Suprapubic skin (tissue), 4 donors: ENCODE measurements around the gene NTN1. TPM values are rescaled to one million over a fixed set of nuclear protein-coding genes. Genes with fewer than 3 reads are reported as not detected.

ENCODE experiments used
- DNase-seq, 2 donors: peaks; one replicate each; pipeline ENCODE4 v3.0.0-alpha.2; 2019; ENCODE audit warnings: low spot score in 2 of 2
- H3K27ac ChIP-seq: fragments of 200-600 bp; sonication (generic); one replicate; pipeline ENCODE4 v1.5.1; 2019
- H3K27me3 ChIP-seq: fragments of 200-600 bp; sonication (generic); one replicate; pipeline ENCODE4 v1.5.1; 2019
- H3K36me3 ChIP-seq: fragments of 200-600 bp; sonication (generic); one replicate; pipeline ENCODE4 v1.5.1; 2019
- H3K4me1 ChIP-seq: fragments of 200-600 bp; sonication (generic); one replicate; pipeline ENCODE4 v1.5.1; 2019
- H3K4me3 ChIP-seq: fragments of 200-600 bp; sonication (generic); one replicate; pipeline ENCODE4 v1.5.1; 2019; ENCODE audit warnings: mild to moderate bottlenecking
- H3K9me3 ChIP-seq: fragments of 200-600 bp; sonication (generic); one replicate; pipeline ENCODE4 v1.5.1; 2019
- CTCF ChIP-seq, 2 donors: fragments of 200-600 bp in 1 of 2; fragments of 450-650 bp in 1 of 2; sonication (generic) in 1 of 2; IDR thresholded peaks; one replicate each; pipeline ENCODE4 v1.5.1; 2016 to 2019; ENCODE audit warnings: antibody characterized with exemption in 2 of 2, mild to moderate bottlenecking in 1 of 2, moderate library complexity in 1 of 2
- EP300 ChIP-seq: sonication (generic); formaldehyde crosslinking; IDR thresholded peaks from one replicate; pipeline ENCODE4 v1.6.1; 2017; ENCODE audit warnings: antibody characterized with exemption
- POLR2A ChIP-seq, 2 donors: fragments of 450-650 bp; IDR thresholded peaks; one replicate each; pipeline ENCODE4 v1.6.1; 2017; ENCODE audit warnings: antibody characterized with exemption in 2 of 2, mild to moderate bottlenecking in 2 of 2, moderate library complexity in 2 of 2
- POLR2AphosphoS5 ChIP-seq, 3 donors: sonication (generic); formaldehyde crosslinking; IDR thresholded peaks; one replicate each; pipeline ENCODE4 v1.6.1; 2017; ENCODE audit warnings: antibody characterized with exemption in 3 of 3
- WGBS: methylation state at CpG from one replicate; pipeline ENCODE4 v1.1.5; 2018; 5-methylcytosine and 5-hydroxymethylcytosine counted together
- total RNA-seq, 4 donors: library from RNA; depleted of rRNA; stranded (reverse); fragments of >200 nt; gene quantifications; one replicate each; pipeline ENCODE4 v1.1.0, GENCODE V29; 2016

NTN1 gene
- total RNA-seq, 4 donors from 2014 or later = 2.4 to 5.9 (median 3.4) TPM

DNA sequence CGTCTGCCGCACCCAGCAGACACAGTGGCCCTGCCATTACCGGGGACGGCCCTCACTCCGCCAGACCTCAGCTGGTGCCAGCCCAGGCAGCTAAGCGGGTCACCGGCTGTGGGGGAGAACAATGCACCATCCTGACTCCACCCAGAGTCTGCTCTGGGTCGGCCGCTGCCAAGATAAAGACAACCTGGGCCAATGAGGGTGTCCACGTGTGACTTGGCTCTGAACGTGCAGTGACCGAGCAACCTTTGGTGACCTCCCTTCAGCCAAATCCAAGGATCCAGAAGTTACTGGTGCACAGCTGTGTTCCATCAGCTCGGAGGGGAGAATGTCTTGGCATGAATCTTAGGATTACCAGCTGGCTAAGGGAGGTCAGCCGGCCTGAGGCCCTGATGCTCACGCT, 155.9 kb downstream of the NTN1 start:
- Histone ChIP-seq H3K36me3 (no peaks in the 10 kb centered on the region), H3K27ac (no peak overlapping the region), H3K4me3 (no peak overlapping the region), H3K4me1 (peaks cover 3% of the 10 kb centered on the region), H3K9me3 (no peaks in the 10 kb centered on the region), H3K27me3 (no peaks in the 10 kb centered on the region)
- no peak for DNase-seq
- TF ChIP-seq CTCF (IDR thresholded peaks at IDR 0.05) = no peak
- TF ChIP-seq EP300 = no peak
- no peak for TF ChIP-seq POLR2A (IDR thresholded peaks at IDR 0.05)
- no peak for TF ChIP-seq POLR2AphosphoS5 (IDR thresholded peaks at IDR 0.05)
- 69% methylated on average over 14 of the region's 15 CpGs for WGBS

GRCh38 chr17:9178319-9178718, 157.0 kb downstream of the NTN1 start:
- peaks cover 3% of the 10 kb centered on the region for H3K4me1 ChIP-seq
- 57% methylated on average over 9 of the region's 9 CpGs for WGBS
- H3K27me3 ChIP-seq = peaks cover 3% of the 10 kb centered on the region
- H3K36me3 ChIP-seq = no peaks in the 10 kb centered on the region
- DNase-seq = no peak
- H3K9me3 ChIP-seq = no peaks in the 10 kb centered on the region
- H3K27ac ChIP-seq = no peak overlapping the region
- TF ChIP-seq CTCF (IDR thresholded peaks at IDR 0.05) (no peak), EP300 (no peak), POLR2A (IDR thresholded peaks at IDR 0.05) (no peak), POLR2AphosphoS5 (IDR thresholded peaks at IDR 0.05) (no peak)
- no peak overlapping the region for H3K4me3 ChIP-seq

- DNase-seq = no peak
- WGBS = 97% methylated on average over 9 of the region's 14 CpGs
- H3K4me1 ChIP-seq = peaks cover 3% of the 10 kb centered on the region
- H3K27me3 ChIP-seq = peaks cover 3% of the 10 kb centered on the region
- no peak for TF ChIP-seq POLR2A (IDR thresholded peaks at IDR 0.05)
- no peak for TF ChIP-seq EP300
- TF ChIP-seq CTCF (IDR thresholded peaks at IDR 0.05) = no peak
- TF ChIP-seq POLR2AphosphoS5 (IDR thresholded peaks at IDR 0.05) = no peak
- H3K4me3 ChIP-seq = no peak overlapping the region
- no peak overlapping the region for H3K27ac ChIP-seq
- H3K9me3 ChIP-seq = no peaks in the 10 kb centered on the region
- H3K36me3 ChIP-seq = no peaks in the 10 kb centered on the region
Observed at GRCh38 chr17:9179602-9180001, 158.3 kb downstream of the NTN1 start.

DNA sequence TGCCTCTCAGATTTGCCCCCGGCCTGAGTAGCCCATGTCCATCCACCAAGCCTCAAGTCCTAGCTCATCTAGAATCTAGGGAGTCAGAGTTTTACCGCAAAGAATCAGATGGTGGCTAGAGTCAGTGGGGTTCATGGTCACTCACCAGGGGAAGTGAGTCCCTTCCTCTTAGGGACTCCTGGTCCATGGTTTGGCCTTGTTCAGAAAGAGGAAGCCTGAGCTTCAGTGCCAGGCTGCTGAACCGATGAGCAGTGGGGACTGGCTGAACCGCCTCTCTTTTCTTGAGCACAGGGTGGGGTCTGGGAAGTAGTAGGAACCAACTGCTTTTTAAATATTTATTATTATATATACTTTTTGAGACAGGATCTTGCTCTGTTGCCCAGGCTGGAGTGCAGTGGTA, 160.3 kb downstream of the NTN1 start:
- H3K27me3 ChIP-seq = peaks cover 3% of the 10 kb centered on the region
- no peak for TF ChIP-seq POLR2A (IDR thresholded peaks at IDR 0.05)
- no peak for TF ChIP-seq EP300
- TF ChIP-seq CTCF (IDR thresholded peaks at IDR 0.05) = no peak
- no peak for TF ChIP-seq POLR2AphosphoS5 (IDR thresholded peaks at IDR 0.05)
- H3K4me1 ChIP-seq = peaks cover 3% of the 10 kb centered on the region
- no peaks in the 10 kb centered on the region for H3K9me3 ChIP-seq
- no peaks in the 10 kb centered on the region for H3K36me3 ChIP-seq
- DNase-seq = no peak
- no peak overlapping the region for H3K27ac ChIP-seq
- WGBS = 87% methylated on average over 3 of the region's 4 CpGs
- H3K4me3 ChIP-seq = no peak overlapping the region

DNA sequence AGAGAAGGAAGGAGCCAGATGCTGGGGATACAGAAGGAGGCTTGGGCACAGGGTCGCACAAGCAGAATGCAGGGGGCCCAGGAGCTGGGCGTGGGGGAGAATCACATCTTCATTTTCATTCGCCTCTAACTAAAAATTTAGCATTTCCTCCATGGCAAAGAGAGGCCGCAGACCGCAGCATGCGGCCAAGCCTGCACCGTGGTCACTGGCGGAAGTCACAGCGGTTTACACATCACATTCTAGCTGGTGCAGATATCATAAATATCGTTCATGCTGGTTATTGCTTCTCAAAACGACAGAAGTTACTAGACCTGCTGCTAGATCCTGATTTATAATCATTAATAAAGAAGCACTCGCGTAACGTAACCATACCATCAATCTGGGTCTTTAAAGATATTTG, 162.0 kb downstream of the NTN1 start:
- H3K36me3 ChIP-seq = no peaks in the 10 kb centered on the region
- no peak overlapping the region for H3K27ac ChIP-seq
- no peaks in the 10 kb centered on the region for H3K4me1 ChIP-seq
- WGBS = 88% methylated on average over 14 of the region's 14 CpGs
- no peak overlapping the region for H3K4me3 ChIP-seq
- no peaks in the 10 kb centered on the region for H3K9me3 ChIP-seq
- no peak for TF ChIP-seq EP300
- TF ChIP-seq POLR2A (IDR thresholded peaks at IDR 0.05) = no peak
- no peak for TF ChIP-seq CTCF (IDR thresholded peaks at IDR 0.05)
- TF ChIP-seq POLR2AphosphoS5 (IDR thresholded peaks at IDR 0.05) = no peak
- no peak for DNase-seq
- H3K27me3 ChIP-seq = peaks cover 3% of the 10 kb centered on the region
